Mucosa of rectum (tissue), 2 donors: ENCODE results near the gene CEBPB.

Experiments used
- H3K27ac ChIP-seq, 2 donors: one replicate each; pipeline ENCODE4 v1.7.0; 2013; ENCODE audit warnings: inconsistent platforms in 2 of 2, low read depth in 2 of 2, low read length in 2 of 2
- H3K27me3 ChIP-seq, 2 donors: one replicate each; pipeline ENCODE4 v1.7.0; 2013; ENCODE audit warnings: low read length in 2 of 2; ENCODE audit not compliant: control insufficient read depth in 2 of 2, insufficient read depth in 2 of 2
- H3K36me3 ChIP-seq, 2 donors: one replicate each; pipeline ENCODE4 v1.7.0; 2013; ENCODE audit warnings: low read length in 2 of 2; ENCODE audit not compliant: control insufficient read depth in 2 of 2, insufficient read depth in 2 of 2
- H3K4me1 ChIP-seq, 2 donors: one replicate each; pipeline ENCODE4 v1.7.0; 2013; ENCODE audit warnings: low read length in 2 of 2, mild to moderate bottlenecking in 1 of 2; ENCODE audit not compliant: control insufficient read depth in 2 of 2, insufficient read depth in 2 of 2
- H3K4me3 ChIP-seq, 2 donors: one replicate each; pipeline ENCODE4 v1.7.0; 2013; ENCODE audit warnings: low read length in 2 of 2
- H3K9ac ChIP-seq, 2 donors: one replicate each; pipeline ENCODE4 v1.7.0; 2013; ENCODE audit warnings: low read length in 2 of 2, low read depth in 1 of 2, mild to moderate bottlenecking in 1 of 2
- H3K9me3 ChIP-seq, 2 donors: one replicate each; pipeline ENCODE4 v1.7.0; 2013; ENCODE audit warnings: low read length in 2 of 2; ENCODE audit not compliant: control insufficient read depth in 2 of 2
- donor health status: healthy.
- donor health status: Normal muscosa, but diverticular disease.

Gene CEBPB

DNA sequence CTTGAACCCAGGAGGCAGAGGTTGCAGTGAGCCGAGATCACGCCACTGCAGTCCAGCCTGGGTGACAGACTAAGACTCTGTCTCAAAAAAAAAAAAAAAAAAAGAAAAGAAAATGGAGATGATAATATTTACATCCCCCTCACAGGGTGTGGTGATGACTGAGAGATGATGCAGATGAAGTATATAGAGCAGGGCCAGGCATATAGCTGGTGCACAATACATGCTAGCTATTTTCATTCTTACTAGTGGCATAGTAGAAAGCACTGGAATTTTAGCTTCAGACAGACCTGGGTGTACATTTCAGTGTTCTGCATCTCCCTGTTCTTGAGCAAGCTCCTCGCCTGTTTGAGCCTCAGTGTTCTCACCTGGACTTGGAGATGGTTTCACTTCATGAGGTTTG is 36.9 kb downstream of the CEBPB start:
- H3K9me3 ChIP-seq: no peaks in the 10 kb centered on the region
- H3K27me3 ChIP-seq: no peaks in the 10 kb centered on the region
- no peaks in the 10 kb centered on the region for H3K36me3 ChIP-seq
- no peak overlapping the region for H3K9ac ChIP-seq
- no peak overlapping the region for H3K4me3 ChIP-seq
- H3K4me1 ChIP-seq: no peaks in the 10 kb centered on the region
- no peak overlapping the region for H3K27ac ChIP-seq

DNA sequence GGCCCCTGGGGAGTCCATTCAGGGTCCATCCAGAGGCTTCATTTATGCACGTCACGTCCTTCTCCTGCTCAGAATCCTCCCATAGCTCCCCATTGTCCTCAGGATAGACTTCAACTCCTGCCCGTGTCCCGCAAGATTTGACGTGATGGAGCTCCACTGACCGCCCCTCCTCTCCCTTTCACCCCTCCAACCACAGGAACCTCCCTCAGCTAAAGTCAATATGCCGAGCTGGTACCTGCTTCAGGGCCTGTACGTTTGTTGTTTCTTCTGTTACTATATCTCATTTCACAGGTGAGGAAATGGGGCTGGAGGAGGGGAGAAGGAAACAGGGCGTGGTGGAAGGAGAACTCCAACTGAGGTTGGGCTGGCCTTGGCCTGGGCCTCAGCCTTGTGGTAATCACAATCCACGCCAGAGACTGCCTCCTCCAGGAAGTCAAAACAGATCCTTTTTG is 38.6 kb downstream of the CEBPB start:
- no peak overlapping the region for H3K27ac ChIP-seq

DNA sequence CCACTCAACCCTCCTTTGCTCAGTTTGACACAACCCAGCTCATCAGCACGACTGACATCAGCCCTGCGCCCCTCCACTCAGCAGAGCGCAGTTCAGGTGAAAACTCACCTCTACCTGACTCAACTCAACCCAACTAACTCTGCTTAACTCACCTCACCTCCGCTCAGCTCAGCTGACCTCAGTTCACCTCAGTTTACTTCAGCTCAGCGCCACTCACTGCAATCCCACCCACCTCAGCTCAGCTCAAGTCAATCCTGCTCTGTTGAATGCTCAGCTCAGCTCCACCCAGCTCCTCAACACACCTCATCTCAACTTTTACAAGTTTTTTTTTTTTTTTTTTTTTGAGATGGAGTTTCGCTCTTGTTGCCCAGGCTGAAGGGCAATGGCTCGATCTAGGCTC is 39.6 kb downstream of the CEBPB start:
- H3K9ac ChIP-seq: no peak overlapping the region
- no peaks in the 10 kb centered on the region for H3K4me1 ChIP-seq
- H3K4me3 ChIP-seq: no peak overlapping the region
- no peak overlapping the region for H3K27ac ChIP-seq
- H3K36me3 ChIP-seq: no peaks in the 10 kb centered on the region
- no peaks in the 10 kb centered on the region for H3K9me3 ChIP-seq
- H3K27me3 ChIP-seq: no peaks in the 10 kb centered on the region

More for the DNA sequence above, 38.6 kb downstream of the CEBPB start:
- no peaks in the 10 kb centered on the region for H3K4me1 ChIP-seq
- H3K36me3 ChIP-seq: no peaks in the 10 kb centered on the region
- H3K9me3 ChIP-seq: no peaks in the 10 kb centered on the region
- H3K9ac ChIP-seq: no peak overlapping the region
- no peak overlapping the region for H3K4me3 ChIP-seq
- H3K27me3 ChIP-seq: no peaks in the 10 kb centered on the region

DNA sequence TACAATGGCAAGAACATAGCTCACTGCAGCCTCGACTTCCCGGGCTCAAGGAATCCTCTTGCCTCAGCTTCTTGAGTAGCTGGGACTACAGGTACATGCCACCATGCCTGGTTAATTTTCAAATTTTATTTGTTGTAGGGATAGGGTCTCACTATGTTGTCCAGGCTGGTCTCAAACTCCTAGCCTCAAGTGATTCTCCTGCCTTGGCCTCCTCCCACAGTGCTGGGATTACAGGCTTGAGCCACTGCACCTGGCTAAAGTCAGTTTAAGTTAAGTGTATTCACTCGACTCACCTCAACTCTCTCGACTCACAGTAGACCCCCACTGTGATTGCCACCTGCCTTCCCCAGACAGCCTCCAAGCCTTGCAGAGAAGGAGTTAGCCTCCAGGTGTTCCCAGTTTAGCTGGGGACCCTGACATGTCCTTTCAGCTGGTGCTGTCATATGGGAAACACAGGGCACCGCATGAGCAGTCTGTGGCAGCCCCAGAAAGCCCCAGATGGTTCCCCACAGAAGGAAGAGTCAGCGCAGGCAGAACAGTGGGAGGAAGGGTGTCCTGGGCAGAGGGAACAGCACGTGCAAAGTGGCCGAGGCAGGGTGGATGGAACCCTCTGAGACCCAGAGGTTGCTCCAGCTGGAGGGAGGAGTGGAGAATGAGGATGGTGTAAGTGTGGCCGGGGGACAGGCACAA is 40.4 kb downstream of the CEBPB start:
- no peak overlapping the region for H3K27ac ChIP-seq
- no peaks in the 10 kb centered on the region for H3K27me3 ChIP-seq
- H3K4me1 ChIP-seq: no peaks in the 10 kb centered on the region
- no peak overlapping the region for H3K4me3 ChIP-seq
- H3K9ac ChIP-seq: no peak overlapping the region
- no peaks in the 10 kb centered on the region for H3K36me3 ChIP-seq
- H3K9me3 ChIP-seq: no peaks in the 10 kb centered on the region

DNA sequence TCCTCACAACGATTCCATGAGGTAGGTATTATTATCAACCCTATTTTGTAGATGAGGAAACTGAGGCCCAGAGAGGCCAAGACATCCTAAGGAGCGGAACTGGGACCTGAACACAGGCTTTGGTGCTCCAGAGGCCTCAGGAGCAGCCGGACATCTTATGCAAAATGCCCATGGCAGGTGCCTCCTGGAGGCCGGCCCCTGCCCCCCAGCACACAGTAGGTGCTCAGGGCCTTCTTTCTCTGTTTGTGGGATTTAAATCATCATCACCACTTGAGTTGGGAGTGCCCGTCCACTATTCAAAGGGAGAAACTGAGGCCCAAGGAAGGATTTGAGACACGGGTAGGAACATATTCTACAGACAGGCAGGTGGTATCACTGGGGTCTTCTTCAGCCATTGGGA is 41.2 kb downstream of the CEBPB start:
- H3K4me3 ChIP-seq: no peak overlapping the region
- H3K9ac ChIP-seq: no peak overlapping the region
- no peak overlapping the region for H3K27ac ChIP-seq
- no peaks in the 10 kb centered on the region for H3K27me3 ChIP-seq
- H3K9me3 ChIP-seq: no peaks in the 10 kb centered on the region
- no peaks in the 10 kb centered on the region for H3K36me3 ChIP-seq
- H3K4me1 ChIP-seq: no peaks in the 10 kb centered on the region

DNA sequence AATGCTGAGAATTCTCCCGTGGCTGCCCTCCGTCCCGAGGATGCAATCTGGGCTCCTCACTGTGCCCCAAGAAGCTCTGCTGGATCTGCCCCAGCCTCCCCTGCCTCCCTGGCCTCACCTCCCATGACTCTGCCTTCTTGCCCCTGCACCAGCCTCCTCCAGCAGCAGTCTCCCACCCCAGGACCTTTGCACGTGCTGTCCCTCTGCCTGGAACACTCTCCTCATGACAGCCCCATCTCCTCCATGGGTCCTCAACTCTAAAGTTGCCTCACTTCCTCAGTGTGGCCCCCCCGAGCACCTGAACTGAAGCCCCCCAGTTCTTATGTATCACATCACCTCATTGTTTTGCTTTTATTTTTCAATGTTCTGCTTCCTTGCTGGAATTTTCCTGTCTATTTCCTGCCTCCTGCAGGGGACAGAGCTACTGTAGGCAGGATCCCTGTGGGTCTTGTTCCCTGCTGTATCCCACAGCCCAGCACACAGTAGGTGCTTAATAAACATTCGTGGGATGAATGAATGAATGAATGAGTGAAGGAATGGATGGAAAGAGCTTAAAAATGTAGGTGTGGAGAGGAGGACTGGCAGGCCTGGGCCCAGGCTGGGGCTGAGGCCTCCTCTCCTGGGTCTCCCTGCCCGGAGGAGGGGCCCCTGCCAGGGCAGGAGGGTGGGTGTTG is 42.2 kb downstream of the CEBPB start:
- H3K36me3 ChIP-seq: no peaks in the 10 kb centered on the region
- H3K9me3 ChIP-seq: no peaks in the 10 kb centered on the region
- H3K27ac ChIP-seq: no peak overlapping the region
- H3K27me3 ChIP-seq: no peaks in the 10 kb centered on the region
- H3K9ac ChIP-seq: no peak overlapping the region
- H3K4me3 ChIP-seq: no peak overlapping the region
- H3K4me1 ChIP-seq: no peaks in the 10 kb centered on the region

DNA sequence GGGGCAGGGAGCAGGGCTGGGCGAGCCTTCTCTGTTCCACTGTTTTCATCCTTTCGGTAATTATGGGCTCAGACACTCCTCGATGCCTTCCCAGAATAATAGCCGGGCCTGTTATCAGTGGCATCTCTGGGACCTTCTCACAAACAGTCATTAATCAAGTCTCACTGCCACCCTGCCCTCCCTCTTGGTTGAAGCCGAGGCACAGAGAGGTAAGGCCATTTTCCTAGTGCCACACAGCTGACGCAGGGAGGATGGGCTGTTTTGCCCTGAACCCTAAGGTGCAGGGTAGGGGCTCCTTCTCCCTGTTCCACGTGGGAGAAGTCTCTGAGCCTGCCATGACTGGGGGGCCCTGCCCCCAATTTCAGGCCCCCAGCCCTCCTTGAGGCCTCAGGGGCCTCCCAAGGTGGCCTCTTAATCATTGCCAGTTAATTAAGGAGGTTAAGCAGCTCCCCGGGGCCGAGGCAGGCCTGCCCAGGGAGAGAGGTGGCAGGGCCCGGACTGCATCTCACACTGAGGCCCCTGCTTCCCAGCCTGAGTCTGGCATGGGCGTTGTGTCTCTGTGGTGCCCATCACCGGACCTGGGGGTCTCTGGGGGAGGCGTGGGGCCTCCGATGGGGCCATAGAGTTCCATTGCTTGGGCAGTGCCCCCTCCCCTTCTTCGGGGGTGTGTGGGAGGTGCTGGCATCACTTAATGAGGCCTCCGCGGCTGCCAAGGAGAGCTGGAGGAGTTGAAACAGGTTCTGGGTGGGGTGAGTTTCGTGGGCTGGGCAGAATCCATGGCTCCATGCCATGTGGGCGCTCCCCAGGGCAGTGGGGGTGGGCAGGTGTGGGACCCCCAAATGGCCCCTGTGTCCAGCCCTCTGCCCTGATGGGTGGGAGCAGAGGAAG is 42.9 kb downstream of the CEBPB start:
- Histone ChIP-seq H3K4me3 (no peak overlapping the region), H3K27ac (no peak overlapping the region)

DNA sequence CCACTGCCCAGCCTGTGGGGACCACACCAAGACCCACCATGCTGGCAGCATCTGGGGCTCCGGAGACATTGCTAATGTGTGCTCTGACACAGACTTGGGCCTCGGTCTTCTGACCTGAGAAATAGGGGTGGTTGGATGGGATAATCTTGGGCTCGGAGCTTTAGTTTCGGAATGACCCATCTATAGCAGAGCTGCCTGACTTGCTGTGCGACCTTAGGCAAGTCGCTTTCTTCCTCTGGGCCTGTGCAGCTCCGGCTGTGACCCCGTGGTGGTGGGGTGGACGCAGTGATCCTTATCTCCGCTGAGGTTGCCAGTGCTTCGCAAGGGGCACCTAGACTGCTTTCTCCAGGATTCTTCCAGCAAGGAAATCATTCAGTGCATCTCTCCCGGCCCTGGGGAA is 43.7 kb downstream of the CEBPB start:
- H3K4me1 ChIP-seq: no peaks in the 10 kb centered on the region
- no peaks in the 10 kb centered on the region for H3K36me3 ChIP-seq
- H3K9me3 ChIP-seq: no peaks in the 10 kb centered on the region
- H3K27ac ChIP-seq: no peak overlapping the region
- H3K9ac ChIP-seq: no peak overlapping the region
- no peaks in the 10 kb centered on the region for H3K27me3 ChIP-seq
- no peak overlapping the region for H3K4me3 ChIP-seq

More for the DNA sequence above, 42.9 kb downstream of the CEBPB start:
- Histone ChIP-seq H3K27me3 (no peaks in the 10 kb centered on the region), H3K36me3 (no peaks in the 10 kb centered on the region), H3K9me3 (no peaks in the 10 kb centered on the region), H3K4me1 (no peaks in the 10 kb centered on the region), H3K9ac (no peak overlapping the region)

DNA sequence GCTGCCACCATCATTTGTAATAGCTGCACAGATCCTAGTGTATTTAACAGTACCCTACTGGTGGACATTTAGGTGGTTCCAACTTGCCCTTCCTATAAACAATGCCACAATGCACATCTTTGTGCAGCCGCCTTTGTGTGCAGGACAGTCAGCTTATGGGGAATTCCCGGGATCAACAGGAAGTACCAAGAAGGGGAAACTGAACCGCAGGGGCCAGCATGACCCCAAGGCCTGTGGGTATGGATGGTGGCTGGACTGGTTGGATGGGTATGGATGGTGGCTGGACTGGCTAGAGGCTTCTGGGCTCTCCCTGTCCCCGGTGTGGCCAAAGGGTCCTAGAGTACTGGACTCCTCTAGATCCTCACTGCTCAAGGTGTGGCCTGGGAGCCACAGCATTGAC is 46.7 kb downstream of the CEBPB start:
- Histone ChIP-seq H3K9ac (no peak overlapping the region), H3K4me1 (no peaks in the 10 kb centered on the region), H3K27me3 (no peaks in the 10 kb centered on the region), H3K36me3 (no peaks in the 10 kb centered on the region), H3K9me3 (no peaks in the 10 kb centered on the region), H3K4me3 (no peak overlapping the region), H3K27ac (no peak overlapping the region)
